CD4-positive, alpha-beta T cell treated with Interleukin-10 for 1 hour (primary cell): ENCODE results near the gene RITA1.
A peak's percentile ranks its signal among the peaks of the same experiment; 100 is the strongest.
"Not testable (repeated sequence)": the region's sequence is repeated elsewhere in the genome, so short reads cannot be mapped to it uniquely, and the experiment has no call there.

ENCODE experiments used
- DNase-seq: peaks from one replicate; pipeline ENCODE4 v3.0.0-alpha.2; 2020

RITA1 gene

DNA sequence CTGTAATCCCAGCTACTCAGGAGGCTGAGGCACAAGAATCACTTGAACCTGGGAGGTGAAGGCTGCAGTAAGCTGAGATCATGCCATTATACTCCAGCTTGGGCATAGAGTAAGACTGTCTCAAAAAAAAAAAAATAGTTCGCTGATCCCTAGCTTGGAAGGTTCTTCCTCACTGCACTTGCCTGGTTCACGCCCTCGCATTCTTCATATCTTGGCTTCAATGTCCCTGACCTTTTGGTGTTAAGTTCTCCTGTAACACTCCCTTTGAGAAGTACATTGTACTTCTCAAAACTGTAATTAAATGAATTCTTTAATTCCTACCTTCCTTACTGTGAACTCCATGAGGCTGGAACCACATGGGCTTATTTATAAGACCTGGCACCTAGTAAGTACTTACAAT is 19.3 kb downstream of the RITA1 start:
- no peak for DNase-seq

DNA sequence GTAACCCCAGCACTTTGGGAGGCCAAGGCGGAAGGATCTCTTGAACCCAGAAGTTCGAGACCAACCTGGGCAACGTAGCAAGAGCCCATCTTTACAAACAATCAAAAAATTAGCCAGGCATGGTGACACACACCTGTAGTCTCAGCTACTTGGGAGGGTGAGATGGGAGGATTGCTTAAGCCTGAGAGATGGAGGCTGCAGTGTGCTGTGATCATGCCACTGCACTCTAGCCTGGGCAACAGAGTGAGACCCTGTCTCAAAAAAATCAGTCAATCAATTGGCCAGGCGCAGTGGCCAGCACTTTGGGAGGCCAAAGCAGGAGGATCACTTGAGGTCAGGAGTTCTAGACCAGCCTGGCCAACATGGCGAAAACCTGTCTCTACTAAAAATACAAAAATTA is 21.3 kb downstream of the RITA1 start:
- not testable (repeated sequence) for DNase-seq

DNA sequence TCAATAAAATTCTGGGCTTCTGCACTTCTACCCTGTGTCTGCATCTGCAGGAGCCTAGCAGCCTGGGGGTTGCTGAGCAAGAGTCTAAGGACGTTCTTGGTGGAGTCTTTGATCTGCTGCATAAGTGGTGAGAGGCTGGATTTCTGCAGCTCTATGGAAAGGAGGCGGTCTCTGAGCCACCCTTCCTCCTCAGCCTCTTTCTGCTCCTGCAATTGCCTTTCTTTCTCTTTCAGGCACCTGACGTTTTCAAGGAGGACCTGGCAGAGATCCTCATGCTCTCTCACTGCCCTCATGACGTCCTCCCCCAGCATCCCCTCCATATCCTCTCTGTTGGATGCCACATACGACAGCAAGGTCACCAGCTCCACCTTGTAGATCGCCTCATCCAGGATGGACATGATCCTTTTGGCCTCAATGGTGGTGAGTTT is 22.1 kb downstream of the RITA1 start:
- DNase-seq: peak; percentile 13

DNA sequence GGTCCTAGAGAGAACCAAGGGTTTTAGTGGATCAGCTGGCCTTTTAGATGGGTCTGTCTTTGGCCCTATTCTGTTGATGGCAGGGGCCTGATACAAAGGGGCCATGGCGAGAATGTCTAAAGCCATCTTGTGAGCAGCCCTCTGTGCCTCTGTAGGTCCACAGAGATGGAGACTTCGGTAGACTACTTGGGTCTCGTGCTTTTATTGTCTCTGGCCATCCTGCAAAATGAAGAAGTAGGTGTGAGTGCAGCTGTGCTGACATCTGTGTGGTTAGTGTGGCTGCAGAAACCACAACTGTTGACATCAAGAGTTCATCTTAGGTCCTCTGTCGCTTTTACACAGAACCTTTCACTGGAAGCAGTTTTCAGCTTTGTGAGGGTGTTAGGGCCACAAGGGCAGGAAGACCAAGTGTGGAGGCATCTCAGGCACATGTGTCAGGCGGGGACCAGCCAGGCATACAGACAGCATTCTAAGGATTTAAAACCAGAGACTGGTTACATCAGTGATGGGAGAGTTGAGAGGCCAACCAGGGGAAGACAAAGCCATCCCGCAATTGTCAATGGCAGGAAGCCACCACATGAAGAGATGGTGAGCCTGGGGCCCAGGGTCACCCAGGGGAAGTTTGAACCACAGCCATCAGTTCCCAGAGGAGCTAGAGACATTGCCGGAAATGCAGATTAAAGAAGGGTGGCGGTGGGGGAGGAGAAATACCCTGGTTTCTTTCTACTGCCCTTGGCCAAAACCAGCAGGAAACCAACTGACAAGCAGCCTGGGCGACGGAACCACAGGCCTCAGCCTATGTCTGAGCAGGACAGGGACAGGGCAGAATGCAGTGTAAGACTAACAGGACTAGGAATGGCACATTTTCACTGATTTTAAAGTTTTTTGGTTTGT is 22.8 kb downstream of the RITA1 start:
- peak; percentile 73 for DNase-seq

DNA sequence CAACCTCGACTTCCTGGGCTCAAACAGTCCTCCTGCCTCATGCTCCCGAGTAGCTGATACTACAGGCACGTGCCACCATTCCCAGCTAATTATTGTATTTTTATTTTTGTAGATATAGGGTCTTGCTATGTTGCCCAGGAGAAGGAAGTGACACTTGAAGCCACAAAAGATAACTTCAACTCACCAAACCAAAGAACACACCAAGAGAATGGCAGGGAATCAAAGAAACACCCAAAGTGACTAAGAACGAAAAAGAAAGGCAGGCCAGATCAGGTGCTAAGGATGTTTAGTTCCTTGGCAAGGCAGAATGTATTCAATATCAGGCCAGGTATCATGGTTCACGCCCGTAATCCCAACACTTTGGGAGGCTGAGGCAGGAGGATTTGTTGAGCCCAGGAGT is 25.6 kb downstream of the RITA1 start:
- no peak for DNase-seq

DNA sequence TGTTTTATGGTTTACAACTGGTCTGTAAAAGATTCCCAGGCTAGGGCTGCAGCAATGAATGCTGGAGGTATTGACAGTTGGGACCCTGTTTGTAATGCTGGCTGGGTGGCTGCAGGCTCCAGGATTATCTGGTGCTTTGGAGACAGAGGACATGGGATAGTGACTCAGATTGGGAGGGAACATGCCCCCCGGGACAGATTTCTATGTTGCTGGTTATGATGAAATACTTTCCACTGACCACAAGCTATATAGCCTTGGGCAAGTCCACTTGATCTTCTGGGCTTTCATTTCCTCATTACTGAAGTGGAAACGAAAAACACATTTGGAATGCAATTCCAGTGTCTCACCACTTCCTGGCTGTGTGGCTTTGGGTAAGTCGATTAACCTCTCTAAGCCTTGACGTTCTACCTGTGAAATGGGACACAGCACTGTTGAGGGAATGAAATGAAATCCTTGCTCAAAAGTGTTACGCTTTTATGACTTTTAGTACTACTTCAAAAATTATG is 29.4 kb downstream of the RITA1 start:
- no peak for DNase-seq

DNA sequence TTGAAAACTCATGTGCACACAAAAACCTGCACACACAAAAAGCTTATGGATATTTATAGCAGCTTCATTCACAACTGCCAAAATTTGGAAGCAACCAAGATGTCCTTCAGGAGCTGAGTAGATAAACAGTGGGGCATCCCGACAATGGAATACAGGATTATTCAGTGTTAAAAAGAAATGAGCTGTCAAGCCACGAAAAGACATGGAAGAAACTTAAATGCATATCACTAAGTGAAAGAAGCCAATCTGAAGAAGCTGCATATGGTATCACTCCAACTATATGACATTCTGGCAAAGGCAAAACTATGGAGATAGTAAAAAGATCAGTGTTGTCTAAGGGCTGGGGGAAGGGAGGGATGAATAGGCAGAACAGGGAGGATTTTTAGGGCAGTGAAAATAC is 30.5 kb downstream of the RITA1 start:
- DNase-seq: no peak

DNA sequence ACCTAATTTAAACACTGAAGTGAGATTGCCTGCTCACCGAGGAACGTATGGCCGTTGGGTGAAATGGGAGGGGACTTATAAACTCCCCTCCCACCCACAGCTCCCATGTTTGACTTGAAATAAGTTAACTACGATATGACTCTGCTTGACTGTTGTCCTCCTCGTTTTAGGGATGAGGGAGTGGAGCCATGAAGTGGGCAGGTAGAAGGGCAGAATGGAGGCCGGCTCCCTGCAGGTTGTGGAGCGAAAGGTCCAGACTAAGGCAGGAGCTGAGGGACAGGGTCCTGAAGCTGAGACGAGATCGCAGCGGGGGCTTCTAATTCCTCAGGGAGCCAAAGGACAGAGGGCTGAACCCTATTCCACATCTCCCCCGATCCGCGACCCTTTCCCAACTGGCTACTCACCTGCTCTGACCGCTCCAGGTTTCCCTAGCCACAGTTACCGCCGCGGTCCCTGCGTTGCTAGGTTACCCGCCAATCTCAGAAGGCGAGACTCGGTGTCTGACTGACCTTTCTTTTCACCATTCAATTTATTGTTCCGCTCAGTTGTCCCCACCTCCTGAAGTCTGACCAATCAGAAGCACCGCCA is 35.2 kb downstream of the RITA1 start:
- DNase-seq: no peak

DNA sequence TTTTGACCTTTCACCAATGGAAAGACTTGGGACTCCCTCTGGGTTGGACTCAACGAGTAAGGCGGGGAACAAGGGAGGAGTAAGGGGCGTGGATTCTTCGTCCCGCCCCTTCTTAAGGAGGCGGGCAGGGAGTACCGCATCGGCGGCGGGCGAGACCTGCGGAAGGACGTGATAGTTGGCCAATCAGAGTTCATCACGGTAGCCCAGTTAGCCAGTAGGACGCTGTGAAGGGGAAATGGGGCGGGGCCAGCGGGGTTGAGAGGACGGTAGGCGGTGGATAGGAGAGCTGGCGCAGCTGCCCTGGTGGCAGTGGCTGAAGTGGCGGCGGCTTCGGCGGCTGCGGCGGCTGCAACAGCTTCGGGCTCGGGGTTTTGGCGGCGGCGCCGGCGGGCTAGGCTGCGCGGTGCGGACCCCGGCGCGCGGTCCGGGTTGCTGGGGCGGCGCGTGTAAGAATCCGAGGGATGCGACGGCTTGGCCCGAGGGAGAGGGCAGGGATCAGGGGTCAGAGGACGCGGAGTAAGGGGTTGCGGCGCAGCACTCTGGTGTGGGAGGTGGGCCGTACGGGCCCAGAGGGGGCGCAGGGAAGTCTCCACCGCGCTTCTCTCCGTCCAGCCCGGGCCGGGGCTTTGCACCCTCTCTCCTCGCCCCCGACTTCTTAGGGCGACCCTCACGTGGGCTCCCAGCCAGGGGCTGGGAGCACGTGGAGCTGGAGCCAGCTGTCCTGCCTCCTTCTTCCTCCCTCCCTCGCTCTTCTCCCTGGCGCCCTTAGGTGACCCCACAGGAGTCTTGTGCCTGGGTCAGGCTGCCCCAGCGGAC is 35.9 kb downstream of the RITA1 start, which contains the start of gene TPCN1:
Gene TPCN1 (plus strand): TSS at position 284 of the 816 bp plus-strand sequence. CDS start 5,389 bp downstream, outside the sequence.
- DNase-seq: peak; percentile 100

DNA sequence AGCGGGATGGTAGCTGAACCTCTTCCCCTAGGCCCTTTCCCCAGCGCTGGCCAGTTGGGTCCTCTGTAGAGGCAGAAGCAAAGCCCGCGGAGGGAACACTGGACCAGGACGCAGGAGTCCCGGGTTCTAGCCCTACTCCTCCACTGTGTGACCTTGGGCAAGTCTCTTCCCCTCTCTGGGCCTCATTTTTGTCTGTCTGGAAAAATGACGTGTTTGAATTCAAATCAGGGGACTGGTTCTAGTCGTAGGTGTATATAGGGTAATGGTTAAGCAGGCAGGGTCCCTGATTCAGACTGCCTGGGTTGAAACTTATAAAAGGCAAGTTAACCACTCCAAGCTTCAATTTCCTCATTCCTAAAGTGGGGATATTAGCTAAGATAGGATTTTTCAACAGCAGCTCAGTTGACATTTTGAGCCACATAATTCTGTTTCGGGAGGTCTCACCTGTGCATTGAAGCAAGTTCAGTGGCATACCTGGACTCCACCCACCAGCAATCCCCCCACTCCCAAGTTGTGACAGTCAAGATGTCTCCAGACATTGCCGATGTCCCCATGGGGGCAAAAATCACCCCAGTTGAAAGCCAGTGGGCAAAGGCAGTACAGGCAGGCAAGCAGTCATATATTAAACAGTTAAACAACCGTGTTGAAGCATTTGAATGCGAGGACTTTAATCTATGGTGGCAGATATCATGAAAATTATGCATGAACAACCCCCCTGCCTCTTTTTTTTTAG is 36.6 kb downstream of the RITA1 start:
- DNase-seq: peak; percentile 10

DNA sequence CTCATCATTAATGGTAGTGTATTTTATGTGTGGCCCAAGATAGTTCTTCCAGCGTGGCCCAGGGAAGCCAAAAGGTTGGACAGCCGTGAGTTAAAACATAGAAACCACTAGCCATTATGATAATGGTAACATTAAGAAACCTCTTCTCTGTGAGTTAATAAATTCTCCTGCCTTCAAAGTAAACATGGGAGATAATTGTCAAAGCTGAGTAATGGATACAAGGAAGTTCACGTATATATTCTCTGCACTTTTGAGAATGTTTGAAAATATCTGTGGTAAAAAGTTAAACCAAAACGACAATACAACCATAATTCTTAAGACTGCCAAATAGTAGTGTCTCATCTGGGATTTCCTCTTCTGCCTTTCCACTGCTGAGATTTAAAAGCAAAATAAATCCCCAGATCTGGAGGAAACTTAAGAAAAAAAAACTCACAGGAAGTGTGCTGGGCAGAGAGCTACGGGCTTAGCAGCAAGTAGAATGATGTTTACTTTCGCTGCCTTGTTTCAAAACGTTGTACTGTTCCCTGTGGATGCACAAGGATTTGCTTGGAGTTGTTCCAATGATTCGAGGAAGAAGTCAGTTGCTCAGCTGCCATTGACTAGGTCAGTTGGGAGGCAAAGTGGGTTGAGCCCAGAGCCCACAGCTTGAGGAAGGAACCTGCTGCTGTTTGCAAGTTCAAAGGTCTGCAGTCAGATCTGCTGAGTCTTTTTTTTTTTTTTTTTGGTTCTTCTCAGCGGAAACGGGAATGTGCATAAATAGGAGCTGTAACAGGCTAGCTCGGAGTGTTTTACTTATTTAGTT is 37.4 kb downstream of the RITA1 start:
- no peak for DNase-seq

DNA sequence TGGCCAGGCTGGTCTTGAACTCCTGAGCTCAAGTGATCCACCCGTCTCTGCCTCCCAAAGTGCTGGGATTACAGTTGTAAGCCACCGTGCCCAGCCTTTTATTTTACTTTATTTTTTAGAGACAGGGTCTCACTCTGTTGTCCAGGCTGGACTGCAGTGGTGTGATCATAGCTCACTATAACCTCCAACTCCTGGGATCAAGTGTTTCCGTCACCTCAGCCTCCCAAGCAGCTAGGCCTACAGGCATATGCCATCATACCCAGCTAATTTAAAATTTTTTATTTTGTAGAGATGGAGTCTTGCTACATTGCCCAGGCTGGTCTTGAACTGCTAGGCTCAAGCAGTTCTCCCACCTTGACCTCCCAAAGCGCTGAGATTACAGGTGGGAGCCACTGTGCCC is 39.4 kb downstream of the RITA1 start:
- no peak for DNase-seq

DNA sequence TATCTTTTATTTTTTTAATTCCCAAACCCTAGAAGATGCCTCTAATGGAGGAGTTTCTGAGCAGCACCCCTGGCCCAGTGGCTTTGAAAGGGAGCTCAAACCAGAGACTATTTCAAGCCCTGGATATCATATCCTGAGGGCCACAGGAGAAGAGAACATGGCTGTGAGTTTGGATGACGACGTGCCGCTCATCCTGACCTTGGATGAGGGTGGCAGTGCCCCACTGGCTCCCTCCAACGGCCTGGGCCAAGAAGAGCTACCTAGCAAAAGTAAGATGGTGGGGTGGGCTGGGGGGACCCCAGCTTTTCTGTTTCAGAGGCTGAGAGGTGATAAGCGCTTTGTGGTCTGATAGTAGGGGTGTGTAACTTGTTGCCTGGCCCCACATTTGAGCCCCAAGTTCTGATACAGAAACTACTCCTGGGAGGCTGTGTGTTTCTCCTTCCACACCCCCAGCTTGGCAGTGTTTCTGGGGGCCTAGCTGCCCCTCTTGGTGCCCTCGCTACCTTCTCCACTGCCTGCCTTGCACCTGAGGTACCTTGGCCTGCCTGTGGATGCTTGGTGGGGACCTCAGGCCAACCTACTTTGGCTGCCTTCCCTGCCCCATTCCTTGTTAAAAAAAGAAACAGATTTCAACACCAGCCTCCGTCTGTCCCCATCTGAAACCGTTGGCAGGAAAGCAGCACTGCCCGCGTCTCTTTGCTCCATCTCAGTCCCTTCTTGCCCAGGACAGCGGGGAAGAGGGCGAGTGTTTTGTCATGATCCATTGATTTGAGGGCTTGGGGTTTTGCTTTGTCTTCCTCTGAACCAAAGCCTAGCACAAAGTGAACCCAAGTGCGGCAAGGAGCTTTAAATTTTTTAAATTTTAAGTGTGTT is 41.4 kb downstream of the RITA1 start:
- DNase-seq: no peak

DNA sequence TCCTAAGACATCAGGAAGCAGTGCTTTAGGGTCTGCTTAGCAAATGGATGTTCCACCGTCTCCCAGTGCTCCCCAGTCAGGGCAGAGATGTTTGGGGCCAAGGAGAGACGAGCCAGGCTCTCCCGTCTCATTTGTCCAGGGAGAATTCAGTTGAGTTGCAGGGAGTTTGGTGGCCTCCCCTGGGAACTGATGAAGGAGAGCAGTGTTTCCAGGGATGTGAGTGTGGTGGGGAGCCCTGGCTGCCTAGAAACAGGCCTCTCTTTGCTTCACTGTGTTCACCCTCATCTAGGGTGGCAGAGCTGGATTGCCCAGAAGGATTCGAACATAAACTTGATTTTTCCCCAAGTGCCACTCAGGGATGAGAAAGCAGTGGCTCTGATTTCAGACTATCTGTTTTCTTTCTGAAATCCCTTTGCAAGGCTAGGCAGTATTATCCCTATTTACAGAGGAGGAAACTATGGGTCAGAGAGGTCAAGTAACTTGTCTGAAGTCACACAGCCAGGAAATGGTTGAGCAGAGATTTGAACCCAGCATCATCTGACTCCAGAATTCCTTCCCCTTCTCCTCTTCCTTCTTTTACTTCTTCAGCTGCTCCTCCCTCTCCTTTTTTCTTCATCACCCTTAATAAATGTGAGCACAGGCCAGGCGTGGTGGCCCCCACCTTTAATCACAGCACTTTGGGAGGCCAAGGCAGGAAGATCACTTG is 42.3 kb downstream of the RITA1 start:
- DNase-seq: no peak

DNA sequence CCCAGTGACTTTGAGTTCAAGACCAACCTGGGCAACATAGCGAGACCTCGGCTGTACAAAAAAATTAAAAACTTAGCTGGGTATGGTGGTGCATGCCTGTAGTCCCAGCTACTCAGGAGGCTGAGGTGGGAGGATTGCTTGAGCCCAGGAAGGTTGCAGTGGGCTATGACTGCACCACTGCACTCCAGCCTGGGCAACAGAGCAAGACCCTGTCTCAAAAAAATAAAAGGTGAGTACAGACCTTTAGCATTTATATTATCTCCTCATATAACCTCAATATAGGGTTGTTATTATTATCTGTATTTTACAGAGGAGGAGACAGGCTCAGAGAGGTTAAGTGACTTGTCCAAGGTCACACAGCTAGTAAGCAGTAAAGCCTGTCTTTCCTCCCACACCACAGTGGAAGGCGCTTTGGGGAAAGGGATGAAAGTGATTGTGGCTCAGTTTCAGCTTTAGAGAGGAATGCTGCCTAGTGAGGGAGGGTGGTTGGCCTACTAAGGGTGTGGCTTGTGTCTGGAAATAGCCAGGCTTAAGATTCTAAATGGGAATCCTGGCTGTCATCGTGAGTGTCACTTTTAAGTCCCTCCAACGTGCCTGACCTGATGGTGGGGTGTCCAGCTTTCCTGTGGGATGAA is 43.0 kb downstream of the RITA1 start:
- DNase-seq: no peak

DNA sequence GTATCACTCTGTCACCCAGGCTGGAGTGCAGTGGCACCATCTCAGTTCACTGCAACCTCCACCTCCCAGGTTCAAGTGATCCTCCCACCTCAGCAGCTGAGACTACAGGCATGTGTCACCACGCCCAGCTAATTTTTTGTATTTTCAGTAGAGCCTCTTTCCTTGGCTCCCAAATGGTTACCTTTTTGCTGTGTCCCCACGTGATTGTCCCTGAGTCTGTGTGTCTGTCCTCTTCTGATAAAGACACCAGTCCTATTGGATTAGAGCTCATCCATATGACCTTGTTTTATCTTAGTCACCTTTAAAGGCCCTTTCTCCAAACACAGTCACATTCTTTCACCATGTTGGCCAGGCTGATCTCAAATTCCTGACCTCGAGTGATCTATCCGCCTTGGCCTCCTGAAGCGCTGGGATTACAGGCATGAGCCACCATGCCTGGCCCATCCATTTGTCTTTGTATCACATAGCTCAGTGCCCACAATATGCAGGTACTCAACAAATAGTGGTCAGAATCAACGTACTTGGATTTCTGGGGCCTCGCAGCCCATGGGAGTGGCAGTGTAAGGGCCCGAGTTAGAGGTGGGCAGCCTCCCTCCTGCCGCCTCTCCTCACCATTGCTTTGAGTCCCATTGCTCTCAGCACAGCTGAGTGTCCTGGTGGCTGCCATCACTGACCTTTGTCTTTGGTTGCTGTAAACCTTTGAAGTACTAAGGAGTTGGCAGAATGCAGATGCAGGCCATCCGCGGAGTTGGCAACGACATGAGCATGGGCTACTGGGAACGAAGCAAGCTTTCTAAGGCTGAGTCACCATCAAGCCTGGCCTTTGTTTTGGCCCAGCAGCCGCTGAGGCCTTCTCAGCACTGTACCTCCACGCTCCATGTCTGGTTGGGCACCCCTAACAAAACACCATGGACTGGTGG is 45.1 kb downstream of the RITA1 start:
- no peak for DNase-seq

DNA sequence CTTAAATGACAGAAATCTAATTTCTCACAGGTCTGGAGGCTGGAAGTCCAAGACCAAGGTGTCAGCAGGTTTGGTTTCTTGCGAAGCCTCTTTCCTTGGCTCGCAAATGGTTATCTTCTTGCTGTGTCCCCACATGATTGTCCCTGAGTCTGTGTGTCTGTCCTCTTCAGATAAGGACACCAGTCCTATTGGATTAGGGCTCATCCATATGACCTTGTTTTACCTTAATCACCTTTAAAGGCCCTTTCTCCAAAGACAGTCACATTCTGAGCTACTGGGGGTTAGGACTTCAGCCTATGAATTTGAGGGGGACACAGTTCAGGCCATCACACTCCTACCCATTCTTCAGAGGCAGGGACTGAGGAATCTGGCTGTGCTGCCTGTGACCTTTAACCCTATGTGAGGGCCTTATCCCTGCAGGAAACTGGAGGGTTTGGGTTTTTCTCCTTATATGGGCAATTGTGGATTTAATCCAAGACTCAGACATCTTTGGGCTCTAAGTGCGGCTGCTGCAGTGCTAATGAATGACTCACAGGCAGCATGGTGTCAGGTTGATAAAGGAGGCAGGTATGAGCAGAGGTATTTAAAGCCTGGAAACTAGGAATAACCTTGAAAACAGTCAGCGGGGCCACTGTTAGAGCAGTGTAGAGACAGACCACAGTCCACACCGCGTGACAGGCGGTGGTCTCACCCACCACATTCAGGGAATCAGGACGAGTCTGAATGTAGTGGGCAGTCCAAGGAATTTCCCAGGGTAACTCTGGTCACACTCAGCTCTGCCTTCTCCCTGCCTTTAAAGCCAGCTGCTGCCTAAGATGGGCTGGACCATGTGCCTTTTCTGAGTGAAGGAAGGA is 45.9 kb downstream of the RITA1 start:
- no peak for DNase-seq
